Esophagus muscularis mucosa (tissue), 3 donors: ENCODE data around the gene ASS1.
"Not testable (repeated sequence)": the region's sequence is repeated elsewhere in the genome, so short reads cannot be mapped to it uniquely, and the experiment has no call there.

ENCODE experiments used
- CTCF ChIP-seq, 3 experiments: fragments of 200-600 bp in 2 of 3; fragments of 450-650 bp in 1 of 3; sonication (generic) in 2 of 3; IDR thresholded peaks; one replicate each; pipeline ENCODE4 v1.5.1; 2017 to 2019; ENCODE audit warnings: antibody characterized with exemption in 3 of 3, mild to moderate bottlenecking in 2 of 3, moderate library complexity in 1 of 3
- POLR2A ChIP-seq: fragments of 450-650 bp; IDR thresholded peaks from one replicate; pipeline ENCODE4 v1.6.1; 2017; ENCODE audit warnings: antibody characterized with exemption, moderate library complexity, mild to moderate bottlenecking, low read depth
- POLR2AphosphoS5 ChIP-seq, 2 donors: sonication (generic); formaldehyde crosslinking; IDR thresholded peaks; one replicate each; pipeline ENCODE4 v1.6.1; 2017; ENCODE audit warnings: antibody characterized with exemption in 2 of 2

DNA sequence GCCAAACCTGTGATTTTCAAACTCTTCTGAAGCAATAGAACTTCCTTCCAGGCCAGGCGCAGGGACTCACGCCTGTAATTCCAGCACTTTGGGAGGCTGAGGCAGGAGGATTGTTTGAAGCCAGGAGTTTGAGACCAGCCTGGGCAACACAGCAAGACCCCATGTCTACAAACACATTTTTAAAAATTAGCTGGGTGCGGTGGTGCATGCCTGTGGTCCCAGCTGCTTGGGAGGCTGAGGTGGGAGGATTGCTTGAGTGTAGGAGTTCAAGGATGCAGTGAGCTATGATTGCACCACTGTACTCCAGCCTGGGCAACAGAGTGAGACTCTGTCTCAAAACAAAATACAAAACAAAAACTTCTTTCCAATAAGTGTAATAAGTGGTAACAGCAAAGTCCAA lies 43.0 kb upstream of the ASS1 start:
- TF ChIP-seq POLR2A; CTCF (IDR thresholded peaks at IDR 0.05); POLR2AphosphoS5 (IDR thresholded peaks at IDR 0.05): not testable (repeated sequence)
